HG02763 (cell line): ENCODE results near the gene CUEDC1.
"Not testable (repeated sequence)": the region's sequence is repeated elsewhere in the genome, so short reads cannot be mapped to it uniquely, and the experiment has no call there.

Experiments used
- ATAC-seq: cut with Tn5 transposase; IDR thresholded peaks from one replicate; pipeline ENCODE4 v1.9.1; 2021; ENCODE audit warnings: mild to moderate bottlenecking, moderate library complexity; ENCODE audit not compliant: unreplicated experiment

The CUEDC1 gene

DNA sequence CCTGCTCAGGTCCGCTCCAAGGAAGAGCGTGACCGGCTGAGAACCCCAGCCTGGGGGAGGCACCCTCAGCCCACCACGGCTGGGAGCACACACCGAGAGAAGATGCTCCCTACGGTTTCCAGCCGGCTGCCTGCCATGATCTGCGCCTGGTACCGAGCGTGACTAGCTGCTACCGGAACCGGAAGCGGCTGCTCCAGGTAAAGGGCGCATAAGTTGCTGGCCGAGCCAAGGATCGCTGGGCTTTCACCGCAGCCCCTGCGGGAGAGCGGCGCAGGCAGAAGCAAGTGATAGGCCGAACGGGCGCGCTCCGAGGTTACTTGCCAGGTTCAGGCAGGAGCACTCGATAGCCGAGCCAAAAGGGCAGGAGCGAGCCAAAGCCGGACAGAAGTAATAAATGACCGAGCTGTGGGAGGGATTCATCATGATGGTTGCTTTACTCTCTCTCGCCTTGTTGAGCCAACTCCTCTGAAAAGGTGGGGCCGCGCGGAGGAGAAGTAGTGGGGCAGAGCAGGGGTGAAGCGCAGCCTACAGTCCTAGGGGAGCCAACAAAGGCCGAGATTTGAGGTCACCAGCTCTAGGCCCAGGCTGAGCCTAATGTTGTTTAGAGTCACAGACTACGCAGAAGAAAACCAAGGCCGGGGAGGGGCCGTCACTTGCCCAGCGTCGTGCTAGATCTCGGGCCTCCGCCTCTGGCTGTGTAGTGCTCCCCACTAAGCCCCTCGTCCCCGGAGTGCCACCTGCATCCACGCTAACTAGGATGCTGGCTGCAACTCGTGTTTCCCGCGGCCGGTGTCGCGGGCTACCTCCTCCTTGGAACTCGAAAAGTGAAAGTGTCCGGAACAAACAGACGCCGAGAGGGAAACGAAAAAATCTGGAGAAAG is 105.1 kb downstream of the CUEDC1 start, which contains the start of gene MRPS23:
Gene MRPS23 (minus strand): TSS at position 171 of the 881 bp plus-strand sequence. CDS start 34 bp downstream, at position 137.
- peak; percentile 93 for ATAC-seq

DNA sequence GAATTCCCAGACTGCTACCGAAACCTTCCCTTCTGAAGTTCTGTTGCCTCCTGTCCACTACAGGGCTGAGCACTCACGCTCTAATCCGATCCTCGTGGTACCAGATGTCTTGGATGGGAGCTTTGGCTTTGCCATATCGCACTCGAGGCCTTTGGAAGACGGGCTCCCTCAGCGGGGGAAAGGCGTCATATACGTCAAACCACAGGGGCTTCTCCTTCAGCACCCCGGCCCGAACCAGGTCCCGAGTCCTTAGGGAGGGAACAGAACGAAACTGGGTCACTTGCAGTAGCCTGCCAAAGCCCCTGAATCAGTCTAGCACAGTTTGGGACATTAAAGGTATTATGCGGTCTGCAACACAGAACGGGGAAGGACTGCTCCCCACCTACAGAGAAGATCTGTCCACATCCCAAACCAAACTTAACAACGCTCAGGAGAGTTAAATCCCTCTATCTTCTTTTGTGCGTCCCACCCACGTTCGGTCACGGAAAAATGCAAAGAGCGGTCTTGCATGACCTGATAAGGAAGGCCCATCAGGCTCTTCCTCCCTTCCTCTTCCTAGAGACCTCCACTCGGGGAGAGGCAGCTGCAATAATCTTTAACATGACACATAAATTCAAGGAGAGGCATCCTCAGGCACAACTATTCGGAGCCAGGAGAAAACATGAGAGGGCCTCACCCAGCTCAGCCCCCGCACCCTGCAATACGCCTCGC is 105.9 kb downstream of the CUEDC1 start:
- ATAC-seq: no peak

DNA sequence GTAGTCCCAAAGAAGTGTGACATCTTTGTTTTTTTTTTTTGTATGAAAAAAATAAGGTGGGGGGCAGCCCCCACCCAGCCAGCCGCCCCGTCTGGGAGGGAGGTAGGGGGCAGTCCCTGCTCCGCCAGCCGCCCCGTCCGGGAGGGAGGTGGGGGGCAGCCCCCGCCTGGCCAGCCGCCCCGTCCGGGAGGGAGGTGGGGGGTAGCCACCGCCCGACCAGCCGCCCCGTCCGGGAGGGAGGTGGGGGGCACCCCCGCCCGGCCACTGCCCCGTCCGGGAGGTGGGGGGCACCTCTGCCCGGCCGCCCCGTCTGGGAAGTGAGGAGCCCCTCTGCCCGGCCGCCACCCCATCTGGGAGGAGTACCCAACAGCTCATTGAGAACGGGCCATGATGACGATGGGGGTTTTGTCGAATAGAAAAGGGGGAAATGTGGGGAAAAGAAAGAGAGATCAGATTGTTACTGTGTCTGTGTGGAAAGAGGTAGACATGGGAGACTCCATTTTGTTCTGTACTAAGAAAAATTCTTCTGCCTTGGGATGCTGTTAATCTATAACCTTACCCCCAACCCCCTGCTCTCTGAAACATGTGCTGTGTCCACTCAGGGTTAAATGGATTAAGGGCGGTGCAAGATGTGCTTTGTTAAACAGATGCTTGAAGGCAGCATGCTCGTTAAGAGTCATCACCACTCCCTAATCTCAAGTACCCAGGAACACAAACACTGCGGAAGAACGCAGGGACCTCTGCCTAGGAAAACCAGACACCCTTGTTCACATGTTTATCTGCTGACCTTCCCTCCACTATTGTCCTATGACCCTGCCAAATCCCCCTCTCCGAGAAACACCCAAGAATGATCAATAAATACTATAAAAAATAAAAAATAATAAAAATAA is 108.9 kb downstream of the CUEDC1 start:
- ATAC-seq: not testable (repeated sequence)

DNA sequence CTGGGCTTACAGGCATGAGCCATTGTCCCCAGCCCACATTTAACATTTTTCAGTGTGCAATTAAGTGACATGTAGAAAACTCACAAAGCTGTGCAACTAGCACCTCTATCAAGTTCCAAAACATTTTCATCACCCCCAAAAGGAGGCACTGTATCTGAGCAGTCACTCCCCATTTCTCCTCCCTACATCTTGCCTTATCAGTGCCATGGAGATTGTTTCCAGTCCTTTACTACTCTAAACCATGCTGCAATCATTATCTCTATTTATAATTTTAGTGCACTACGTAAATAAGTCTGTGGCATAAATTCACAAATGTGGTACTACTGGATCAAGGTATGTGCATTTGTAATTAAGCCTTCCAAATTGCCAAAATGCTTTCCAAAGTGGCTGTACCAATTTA is 112.9 kb downstream of the CUEDC1 start:
- ATAC-seq: no peak

DNA sequence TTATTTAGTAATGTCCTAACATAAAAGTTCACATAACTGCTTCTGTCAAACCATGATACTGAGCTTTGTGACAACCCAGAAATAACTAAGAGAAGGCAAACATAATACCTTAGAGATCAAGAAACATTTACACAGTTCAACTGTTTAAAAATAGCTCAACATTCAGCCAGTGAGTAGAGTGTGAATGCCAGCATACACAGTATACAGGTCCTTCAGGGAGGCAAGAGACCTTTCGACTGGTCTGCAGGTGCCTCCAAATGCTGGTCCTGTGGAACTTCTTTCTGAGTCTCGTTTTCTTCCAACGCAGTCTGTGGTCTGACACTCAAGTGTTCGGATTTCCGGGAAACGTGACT is 115.7 kb downstream of the CUEDC1 start:
- no peak for ATAC-seq

DNA sequence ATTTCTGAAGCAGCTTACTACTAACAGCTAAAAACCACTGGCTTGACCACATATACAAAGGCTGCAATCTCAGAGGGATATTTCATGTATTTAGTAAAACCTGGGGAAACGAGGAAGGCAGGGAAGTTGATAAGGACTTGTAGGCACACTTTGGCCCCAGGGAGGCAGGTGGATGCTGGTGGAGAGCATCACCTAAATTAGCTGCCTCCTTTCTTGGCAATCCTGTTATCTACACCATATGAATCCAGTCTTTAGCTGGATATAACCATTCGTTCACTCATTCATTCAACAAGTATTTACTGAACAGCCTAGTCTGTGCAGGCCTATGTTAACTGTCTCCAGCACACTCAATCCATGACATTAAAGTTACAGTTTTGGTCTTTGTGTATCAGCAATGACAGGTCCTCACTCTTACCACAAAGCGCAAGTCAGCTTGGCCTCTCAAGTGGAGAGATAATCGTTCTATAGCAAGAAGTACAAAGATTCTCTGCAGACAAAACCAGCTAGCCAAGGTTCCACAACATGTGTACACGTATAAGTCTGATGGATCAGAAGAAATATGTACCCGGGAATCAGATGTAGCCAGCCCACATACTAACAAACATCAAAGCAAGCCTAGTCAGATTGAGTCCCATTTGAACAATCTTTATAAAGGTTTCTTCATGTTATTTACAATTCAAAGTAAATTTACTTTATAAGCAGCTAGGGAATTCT is 116.2 kb downstream of the CUEDC1 start:
- ATAC-seq: no peak

DNA sequence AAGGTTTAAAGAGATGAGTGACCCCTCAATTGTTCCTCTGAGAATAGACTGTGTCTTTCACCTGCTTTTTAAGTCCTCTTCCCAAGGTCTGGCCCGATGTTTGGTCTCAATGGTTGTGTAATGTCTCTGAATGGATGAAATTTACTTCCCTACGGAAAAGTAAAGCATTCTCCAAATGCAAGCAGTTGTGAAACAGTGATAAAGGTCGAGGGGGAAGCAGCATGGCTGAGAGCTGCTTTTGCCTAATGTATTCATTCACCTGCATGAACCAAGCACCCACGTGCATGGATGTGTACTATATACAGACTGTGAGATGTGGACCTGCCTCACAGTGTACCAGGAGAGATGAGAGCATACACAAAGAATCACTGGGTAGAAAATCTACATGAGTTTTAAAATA is 116.8 kb downstream of the CUEDC1 start:
- ATAC-seq: no peak

DNA sequence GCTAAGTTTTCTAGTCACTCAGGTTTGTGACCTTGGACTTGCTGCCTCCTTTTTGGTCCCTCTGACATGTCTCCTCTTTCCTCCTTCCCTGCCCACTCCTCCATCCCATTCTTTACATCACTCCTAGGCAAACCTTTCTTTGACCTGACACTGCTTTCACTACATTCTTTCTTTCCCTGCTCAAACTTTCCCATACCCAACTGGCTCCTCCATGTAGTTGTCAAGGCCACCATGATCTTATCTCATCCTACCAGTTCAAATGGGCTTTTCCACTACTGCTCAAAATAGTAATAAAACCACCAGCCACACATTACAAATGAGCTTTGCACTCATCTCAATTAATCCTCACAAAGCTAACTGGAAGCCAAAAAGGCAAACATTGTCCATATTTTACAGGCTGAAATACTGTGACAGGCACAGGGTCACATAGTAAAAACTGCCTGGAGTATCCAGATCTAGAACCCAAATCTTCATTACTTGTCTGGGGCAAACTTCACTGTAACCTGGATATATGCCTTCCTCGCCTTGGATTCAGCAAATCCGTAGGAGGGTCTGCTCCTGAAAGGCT is 119.8 kb downstream of the CUEDC1 start:
- no peak for ATAC-seq

DNA sequence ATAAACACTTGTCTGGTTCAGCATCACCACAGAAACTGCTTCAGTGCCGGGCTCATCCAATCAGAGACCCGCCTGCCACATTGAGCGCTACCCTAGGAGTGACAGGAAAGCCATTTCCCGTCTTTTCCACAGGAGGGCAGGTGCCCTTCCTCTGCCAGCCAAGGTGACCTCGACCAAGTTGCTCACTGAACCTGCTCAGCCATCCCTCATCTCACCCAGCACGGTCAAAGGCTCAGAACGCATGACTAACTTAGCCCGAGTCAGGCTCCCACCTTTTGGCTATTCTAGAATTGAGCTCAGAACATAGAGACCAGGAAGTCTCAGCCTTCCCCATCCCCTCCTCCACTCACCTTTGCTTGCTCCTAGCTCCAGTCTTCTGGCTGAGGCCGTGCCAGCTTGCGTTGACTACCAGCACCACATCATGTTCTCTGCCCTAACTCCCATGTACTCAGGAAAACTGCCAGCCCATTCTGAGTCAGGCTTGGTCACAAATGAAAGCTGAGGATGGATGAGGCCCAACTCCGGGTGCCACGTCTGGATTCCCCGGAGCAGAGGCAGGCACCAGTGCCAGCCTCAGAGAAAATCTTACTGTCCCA is 121.0 kb downstream of the CUEDC1 start:
- ATAC-seq: no peak

DNA sequence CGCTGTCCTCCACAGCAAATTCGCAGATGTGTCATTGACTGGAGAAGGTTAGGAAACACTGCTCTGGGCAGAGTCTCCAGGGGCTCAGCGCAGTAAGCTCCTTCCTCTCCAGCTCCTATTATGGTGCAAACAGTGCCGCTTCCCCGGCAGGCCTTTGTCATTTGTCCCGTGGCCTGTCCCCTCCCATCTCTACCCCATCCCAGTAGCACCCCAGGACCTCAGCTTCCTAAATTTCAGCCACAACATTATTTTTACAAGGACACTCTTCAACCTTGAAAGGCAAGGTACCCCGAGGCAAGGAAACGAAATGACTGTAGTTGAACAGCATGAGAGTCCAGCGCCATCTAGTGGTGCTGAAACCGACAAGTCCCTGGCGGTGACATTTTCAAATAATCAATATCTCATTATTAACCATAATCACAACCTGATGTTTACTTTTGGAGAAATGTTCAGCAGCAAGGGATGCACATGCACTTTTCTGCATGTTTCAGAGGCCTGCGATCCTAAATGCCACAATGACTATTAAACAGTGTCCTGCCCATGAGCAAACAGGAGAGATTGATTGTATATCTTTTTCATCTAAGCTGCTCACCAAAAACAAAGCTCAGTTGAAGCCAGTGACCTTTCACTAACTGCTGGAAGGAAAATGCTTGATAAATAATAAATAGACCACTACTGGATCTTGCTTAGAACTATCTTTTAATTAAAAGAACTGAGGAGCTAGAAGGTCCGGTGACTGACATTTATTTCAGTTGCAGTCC is 121.9 kb downstream of the CUEDC1 start:
- no peak for ATAC-seq

DNA sequence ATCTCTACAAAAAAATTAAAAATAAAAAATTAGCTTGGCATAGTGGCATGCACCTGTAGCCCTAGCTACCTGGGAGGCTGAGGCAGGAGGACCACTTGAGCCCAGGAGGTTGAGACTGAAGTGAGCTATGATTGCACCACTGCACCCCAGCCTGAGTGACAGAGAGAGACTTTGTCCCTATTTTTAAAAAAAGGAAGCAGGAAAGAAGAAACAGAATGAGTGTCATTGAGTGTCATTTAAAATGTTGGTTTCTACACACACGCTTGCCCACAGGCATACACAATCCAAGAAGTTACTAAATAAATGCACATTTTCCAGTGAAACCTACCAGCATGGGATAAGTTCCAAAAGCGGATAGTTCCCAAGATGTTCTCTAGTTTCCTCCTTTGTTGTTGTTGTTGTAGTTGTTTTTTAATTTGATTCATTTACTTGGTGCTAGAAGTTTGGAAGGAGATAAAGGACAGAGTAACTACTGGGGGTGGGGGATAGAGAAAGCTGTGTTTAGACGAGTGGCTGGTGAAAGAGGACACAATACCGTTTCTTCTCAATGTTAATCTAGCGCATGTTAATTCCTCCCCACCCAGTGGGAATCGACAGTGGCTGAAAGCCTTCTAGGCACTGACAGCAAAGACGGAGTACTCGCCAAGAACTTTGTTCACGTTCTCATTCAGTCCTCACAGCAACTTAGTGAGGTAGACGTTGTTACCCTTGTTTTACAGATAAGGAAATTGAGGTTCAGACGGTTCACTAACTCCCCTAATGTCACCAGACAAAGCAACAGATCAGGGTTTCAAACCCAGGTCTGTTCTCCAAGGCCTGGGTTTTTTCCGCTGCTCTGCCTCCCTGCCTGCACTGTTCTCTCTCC is 122.7 kb downstream of the CUEDC1 start:
- ATAC-seq: no peak

DNA sequence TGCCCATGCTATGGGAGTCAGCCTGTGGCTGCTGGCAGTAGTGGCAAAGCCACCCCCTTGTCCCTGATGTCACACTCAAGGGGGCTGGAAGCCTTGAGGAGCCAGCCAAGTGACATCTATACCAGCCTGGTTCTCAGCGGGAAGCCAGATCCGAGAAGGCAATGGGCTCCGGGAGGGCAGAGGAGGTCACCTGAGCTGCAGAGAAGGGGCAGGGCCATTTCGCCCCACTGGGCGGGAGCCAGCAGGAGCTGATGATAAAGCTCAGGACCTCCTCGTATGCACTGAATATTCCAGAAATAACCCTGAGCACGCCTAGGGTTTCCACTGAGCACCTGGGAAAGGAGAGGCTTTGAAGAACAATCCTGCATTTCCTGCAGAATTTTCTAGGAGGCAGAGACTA is 124.3 kb downstream of the CUEDC1 start:
- ATAC-seq: no peak

DNA sequence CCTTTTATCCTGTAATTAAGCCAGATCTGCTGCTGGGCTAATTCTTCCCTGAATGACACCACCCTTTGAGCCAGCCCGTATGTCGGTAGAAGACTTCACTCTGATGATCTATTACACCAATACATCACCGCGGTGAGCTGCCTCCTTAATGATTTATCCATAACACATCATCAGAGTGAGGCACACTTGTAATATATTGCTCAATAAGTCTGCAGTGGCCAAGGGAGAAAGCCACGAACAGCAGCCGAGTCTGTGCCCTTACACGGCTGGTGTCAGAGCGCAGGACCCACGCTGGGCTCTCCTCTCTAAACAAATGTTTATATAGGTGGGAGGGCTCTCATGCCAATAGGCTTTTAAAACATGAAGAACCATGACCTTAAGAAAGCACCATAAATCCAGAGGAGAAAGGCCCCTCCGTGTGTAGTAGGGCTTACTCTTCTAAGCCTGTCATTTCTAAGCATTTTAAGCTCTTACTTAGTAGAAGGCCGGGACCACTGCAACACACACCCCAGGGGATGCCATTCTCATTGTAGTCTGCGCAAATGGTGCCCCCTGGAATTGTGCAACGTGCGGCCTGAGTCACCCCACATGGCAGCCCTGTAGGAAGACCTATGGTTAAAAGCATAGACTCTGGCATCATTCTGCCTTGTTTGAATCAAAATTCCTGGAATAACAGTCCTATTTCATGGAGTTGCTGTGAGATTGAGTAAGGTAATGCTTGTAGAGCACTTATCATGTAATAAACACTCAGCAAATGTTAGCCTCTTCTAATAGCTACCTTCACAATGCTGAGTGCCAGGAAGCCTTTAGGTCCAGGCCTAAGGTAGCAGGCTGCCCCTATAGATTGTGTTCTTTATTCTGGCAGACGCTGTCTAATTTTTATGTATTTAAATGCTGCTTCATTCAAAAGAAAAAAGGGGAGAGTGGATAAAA is 131.5 kb downstream of the CUEDC1 start:
- ATAC-seq: no peak

DNA sequence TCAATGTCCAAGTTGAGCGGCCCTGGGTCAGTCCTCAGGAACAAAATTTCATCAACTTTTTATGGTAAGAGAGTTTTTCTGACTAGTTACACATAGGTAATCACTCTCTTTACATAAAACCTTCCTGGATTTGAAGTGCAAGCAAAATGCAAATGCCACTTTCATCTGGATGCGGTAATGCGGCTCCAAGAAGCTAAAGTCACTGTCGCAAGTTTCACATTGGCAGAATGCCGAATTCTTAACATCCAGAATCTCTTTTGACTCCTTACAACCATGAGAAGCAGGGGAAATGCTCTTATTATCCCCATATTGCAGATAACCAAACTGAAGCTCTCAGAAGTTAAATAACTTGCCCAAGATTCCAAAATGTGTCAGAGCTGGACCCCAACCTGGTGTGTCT is 135.3 kb downstream of the CUEDC1 start:
- no peak for ATAC-seq

DNA sequence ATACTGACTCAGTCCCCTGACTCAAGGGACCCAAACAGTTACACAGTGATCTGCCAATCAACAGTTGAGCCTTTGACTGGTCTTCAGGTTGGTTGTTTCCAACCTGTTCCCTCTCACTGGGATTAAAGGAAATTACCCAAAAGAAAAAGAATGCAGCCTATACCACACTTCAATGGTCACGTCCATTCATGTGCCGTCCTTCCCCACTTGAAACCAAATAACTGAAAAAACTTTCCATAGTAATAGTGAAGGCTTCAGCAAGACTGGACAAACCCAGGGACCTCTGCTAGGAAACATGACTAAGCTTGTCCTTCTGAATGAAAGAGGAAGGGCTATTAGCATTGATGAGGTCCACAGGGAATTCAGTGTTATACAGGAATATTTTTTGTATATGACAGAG is 135.9 kb downstream of the CUEDC1 start:
- no peak for ATAC-seq

DNA sequence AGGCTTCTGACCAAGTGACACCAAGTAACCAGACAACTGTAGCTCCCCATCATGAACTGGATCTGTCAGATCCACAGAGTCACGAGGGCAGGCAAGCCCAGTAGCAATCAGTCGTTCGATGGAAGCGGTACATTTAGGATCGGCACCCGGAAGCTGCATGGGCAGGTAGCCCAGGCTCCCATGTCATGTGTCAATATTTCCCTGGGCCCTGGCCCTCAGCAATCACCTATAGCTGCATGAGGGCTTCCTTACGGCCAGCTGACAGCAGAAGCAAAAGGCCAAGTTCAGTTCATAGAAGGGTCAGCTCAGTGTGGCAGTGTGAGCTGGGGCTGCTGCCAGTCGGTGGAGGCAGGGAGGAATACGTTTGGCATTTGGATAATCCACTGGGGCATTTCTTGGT is 137.1 kb downstream of the CUEDC1 start:
- no peak for ATAC-seq

DNA sequence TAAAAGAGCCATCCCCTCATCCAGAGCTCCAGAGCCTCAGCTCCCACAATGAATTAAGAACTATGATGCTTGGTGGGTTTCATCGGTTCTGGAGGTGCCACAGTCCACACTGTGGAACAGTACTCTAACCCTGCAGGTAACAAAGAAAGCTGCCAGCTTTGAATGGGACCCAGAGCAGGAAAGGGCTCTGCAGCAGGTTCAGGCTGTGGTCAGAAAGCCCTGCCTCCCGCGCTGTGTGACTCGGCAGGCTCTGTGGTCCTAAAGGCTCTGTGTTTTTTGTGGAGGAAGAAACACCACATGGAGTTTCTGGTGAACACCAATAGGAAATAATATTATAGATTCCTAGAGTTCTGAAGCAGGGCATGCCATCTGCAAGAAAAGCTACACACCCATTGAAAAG is 137.9 kb downstream of the CUEDC1 start:
- ATAC-seq: no peak
